GM21576 (cell line): ENCODE results near the gene GRID2IP.

Experiments
- ATAC-seq: cut with Tn5 transposase; IDR thresholded peaks from one replicate; pipeline ENCODE4 v1.9.1; 2021; ENCODE audit warnings: mild to moderate bottlenecking, moderate library complexity; ENCODE audit not compliant: unreplicated experiment

The GRID2IP gene

DNA sequence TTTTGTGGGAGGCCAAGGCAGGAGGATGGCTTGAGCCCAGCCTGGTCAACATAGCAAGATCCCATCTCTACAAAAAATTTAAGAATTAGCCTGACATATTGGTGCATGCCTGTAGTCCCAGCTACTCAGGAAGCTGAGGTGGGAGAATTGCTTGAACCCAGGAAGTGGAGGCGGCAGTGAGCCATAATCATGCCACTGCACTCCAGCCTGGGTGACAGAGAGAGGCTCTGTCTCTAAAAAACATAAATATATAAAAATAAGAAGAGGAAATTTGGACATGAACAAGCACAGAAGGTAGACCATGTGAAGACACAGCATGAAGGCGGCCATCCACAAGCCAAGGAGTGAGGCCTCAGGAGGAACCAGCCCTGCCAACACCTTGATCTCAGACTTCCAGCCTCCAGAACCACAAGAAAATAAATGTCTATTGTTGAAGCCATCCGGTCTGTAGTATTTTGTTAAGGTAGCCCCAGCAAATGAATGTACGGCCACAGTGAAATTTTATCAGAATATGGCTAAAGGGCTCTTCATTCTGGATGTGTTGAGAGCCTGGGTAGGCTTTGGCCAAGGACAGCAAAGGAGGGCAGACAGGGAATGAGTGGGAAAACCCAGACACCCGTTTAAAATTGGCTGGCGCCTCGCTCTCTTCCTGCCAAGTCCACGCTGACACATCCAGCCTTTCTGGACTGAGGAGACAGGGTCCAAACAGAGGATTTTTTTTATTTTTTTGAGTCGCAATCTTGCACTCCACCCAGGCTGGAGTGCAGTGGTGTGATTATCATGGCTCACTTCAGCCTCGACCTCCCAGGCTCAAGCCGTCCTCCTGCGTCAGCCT lies 12.9 kb upstream of the GRID2IP start:
- ATAC-seq: no peak

DNA sequence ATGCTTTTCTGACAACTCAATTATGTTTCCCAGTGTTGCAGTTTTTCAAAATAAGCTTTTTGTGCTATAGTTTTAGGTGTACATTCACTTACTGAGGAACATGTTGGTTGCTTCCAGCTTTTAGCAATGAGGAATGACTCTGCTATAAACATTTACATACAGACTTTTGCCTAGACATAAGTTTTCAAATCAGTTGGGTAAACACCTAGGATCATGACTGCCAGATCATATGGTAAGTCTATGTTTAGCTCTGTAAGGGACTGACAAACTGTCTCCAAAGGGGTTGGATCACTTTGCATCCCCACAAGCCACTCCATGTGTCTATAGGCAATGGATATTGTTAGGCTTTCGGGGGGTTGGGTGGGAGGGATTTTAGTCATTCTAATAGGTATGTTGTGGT lies 10.8 kb upstream of the GRID2IP start:
- ATAC-seq: no peak

DNA sequence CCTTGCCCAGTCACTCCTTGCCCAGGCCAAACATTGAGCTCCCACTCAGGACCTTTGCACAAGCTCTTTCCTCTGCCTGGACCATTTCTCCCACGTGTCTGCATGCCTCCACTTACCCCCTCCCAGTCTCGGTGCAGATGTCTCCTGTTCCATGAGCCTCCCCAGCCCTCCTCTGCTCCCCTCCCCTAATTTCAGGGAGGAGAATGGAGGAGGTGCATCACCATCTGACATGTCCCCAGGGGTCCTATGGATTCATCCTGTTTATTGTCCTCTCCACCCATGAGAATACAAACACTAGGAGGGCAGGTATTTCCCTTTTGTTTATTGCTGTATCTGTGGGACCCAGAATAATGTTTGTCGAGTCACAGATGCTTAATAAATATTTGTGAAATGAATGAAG lies 8.6 kb upstream of the GRID2IP start:
- ATAC-seq: no peak

GRCh38 chr7:6558837-6559236 lies 7.6 kb upstream of the GRID2IP start:
- ATAC-seq: no peak

DNA sequence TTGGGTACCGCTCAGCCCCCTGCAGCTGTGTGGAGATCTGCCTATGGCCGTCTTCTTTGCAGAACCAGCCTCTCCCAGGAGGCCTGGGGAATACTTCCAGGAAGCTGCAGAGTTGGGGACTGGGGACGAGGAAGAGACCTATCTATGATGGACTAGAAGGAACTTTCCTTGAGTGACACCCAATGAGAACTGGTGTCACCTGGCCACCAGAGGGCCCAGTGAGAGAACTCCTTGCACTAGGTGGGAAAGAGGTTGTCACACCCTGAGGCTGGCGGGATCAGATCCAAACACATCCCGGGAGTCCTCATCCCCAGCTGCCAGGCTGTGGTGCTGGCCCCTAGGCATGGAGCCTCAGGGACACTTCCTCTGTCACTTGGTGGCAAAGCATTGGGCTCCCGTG lies 4.9 kb upstream of the GRID2IP start:
- no peak for ATAC-seq

DNA sequence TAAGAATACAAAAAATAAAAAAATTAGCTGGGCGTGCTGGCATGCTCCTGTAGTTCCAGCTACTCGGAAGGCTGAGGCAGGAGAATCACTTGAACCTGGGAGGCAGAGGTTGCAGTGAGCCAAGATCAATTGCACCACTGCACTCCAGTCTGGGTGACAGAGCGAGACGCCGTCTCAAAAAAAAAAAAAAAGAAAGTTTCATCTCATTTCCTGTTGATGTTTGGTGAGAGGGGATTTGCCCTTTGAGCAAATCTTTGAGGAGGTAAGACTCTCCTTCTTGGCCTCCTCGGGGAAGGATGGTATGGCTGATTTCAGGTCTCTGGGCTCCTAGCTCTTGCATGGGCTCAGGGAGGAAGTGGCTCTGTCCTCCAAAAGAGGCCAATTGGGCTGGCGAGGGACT lies 3.6 kb upstream of the GRID2IP start:
- ATAC-seq: no peak

DNA sequence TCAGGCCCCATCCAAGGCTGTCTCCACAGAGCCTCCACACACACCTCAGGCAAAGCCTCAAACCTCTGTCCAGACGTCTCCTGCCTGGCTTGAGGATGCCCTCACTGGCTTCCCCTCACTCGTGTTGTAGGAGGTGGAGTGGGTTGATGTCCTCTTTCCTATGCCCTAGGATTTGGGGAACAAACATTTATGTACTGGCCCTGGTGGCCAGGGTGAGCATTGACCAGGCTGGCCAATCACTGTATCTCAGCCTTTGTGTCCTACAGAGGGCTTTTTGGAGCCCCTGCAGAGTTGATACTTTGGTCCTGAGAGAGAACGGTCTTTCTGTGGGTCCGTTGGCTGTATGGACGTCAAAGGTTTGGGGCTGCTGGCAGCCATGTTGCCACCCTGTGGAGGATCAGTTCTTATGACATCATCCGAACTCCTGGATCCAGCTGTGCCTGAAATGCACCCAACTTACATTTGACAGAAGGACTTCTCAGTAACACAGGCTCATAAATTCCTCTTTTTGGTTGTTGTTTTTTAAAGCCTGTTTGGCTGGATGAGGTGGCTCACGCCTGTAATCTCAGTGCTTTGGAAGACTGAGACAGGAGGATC lies 2.3 kb upstream of the GRID2IP start:
- no peak for ATAC-seq

- no peak for ATAC-seq
These were observed 3.9 kb downstream of the GRID2IP start for GRCh38 chr7:6547400-6547799.

DNA sequence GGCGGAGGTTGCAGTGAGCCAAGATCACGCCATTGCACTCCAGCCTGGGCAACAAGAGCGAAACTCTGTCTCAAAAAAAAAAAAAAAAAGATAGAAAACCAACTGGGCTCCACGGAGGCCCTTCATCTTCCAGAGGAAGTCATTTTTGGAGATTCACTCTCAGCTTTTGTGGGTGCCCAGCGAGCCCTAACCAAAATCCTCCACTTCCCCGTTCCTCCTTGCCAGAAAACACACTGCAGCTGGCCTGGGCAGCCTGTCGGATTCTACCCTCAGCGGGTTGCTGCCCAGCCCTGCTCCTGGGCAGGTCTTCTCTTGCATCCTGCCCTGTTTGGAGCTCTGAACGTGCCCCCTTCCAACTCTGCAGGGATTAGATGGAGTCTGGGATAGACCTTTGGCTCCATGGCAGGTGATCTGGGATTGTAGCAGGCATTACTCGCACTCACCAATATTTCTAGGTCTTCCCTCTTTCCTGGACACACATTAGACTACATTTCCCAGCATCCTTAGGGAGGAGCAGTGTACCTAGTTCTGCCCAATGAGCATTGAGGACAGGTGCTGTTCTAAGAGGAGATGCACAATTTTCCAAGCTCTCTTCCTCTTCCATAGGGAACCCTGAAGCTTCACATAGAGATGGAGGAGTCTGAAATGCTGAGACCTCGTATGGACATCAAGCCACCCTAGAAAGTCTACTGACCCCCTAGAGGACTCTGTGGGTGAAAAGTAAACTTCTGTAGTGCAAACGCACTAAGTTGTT lies 4.6 kb downstream of the GRID2IP start:
- no peak for ATAC-seq

GRCh38 chr7:6545398-6546126 lies 5.7 kb downstream of the GRID2IP start:
- ATAC-seq: no peak

DNA sequence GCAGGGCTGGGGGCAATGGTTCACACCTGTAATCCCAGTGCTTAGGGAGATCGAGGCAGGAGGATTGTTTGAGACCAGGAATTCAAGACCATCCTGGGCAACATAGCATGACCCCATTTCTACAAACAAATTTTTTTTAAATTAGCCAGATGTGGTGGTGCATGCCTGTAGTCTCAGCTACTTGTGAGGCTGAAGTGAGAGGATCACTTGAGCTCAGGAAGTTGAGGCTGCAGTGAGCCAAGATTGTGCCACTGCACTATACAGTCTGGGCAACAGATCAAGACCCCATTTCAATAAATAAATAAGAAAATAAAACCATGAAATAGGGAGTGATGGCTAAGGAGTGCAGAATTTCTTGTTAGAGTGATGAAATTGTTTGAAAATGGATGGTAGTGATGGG lies 8.9 kb downstream of the GRID2IP start:
- no peak for ATAC-seq

DNA sequence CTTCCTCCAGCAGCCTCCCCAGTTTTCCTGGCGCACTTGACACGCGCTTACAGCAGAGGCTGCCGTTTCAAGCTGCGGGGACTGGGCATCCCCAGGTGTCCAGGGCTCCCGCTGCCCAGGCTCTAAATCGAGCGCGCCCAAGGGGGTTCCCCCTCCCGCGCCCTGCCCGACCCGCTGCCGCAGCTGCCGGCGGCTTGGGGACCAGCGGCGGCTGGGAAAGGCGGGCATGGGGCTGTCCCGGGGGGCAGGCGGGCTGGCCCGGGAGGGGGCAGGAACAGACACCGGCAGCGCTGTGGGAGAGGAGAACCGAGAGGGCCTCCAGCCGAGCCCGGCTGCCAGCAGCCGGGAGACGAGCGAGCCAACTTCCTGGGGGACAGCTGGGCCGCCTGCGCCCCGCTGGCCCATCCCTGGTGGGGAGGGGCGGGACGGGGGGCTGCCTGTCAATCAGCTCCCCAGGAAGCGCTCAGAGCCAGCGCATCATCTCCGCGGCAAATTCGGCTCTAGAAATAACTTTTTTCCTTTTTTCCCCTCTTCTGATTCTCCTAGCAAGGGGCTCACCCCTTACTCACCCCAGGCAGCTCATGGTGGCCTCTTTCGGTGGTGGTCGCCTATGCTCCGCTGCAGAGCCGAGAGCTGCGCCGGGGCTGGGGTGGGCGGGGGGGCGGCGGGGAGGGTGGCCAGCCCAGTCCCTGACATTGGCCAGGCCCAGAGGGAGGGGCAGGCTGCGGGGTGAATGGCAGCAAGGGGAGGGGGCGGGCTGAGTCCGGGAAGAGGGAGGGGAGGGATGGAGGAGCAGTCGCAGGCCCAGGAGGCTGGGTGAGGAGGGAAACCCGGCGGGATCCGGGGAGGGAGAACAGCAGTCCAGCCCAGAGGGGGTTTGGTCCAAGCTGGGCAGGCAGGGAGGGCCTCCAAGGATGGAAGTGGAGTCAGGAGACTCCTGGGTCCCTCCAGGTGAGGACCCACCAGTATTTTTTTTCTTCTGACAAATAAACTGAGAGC lies 14.7 kb downstream of the GRID2IP start:
- ATAC-seq: no peak

- no peak for ATAC-seq
These were observed 17.3 kb downstream of the GRID2IP start for GRCh38 chr7:6533893-6534495.

GRCh38 chr7:6532516-6532915 lies 18.7 kb downstream of the GRID2IP start:
- no peak for ATAC-seq

- no peak for ATAC-seq
These were observed 19.6 kb downstream of the GRID2IP start for GRCh38 chr7:6531492-6532279.

DNA sequence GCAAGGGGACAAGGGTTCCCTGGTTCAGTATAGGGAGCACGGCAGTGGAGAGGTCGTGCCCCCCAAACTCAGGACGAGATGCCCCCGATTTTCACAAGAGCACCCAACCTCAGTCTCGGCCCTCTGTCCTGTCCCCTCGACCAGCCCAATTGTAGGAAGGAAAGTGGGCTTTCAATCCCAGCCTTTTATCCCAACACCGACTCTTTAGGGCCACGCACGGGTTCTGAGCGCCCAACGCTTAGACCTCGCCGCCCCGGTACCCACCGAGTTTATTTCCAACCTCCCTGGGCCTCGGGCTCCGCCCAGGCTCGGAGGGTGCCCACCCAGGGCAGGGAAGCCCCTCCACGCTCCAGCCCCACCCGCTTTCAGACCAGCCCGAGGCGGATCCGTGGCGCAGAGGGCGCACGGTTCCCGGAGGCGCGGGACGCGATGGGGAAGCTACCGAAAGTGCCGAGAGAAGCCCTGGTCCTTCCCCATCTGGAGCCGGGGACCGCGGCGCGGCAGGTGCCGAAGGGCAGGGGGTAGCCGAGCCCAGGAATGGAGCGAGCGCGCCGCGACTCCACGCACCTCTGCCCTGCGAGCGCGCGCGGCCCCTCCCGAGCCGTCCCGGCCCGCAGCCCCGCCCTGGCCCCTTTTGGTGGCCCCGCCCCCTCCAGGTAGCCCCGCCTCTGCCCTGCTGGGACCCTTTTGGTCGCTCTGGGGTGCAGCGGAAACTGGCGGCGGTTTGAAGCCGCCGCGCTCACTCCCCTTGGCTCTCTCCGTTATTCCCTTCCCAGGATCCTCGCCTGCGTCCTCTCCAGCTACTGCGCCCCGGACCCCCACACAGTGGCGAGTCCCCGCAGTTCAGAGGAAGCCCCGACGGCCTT lies 20.4 kb downstream of the GRID2IP start:
- ATAC-seq: no peak

DNA sequence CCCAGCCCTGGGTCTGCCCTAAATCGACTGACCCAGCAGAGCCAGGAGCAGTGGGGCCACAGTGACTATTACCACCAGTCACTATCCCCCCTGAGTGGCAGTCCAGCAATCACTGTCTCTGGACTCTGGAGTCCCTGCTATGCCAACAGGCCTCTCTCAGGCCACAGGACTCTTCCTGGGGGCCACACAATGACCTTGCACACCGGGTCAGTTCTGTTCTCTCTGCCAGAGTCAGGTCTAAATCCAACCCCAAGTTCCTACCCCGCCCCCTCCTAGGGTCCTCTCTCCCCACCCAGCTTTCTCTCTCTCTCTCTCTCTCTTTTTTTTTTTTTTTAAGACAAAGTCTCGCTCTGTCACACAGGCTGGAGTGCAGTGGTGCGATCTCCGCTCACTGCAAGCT lies 21.6 kb downstream of the GRID2IP start:
- no peak for ATAC-seq
